ENCODE data around the gene CANX. TPM values are rescaled to one million over a fixed set of nuclear protein-coding genes. Genes with fewer than 3 reads are reported as not detected.

Gene CANX
- total and polyA plus RNA-seq, 7 donors: 58.3 to 278 (median 254) TPM

- Histone ChIP-seq H3K4me1 (peaks cover 0 to 11% (median 10%) of the 10 kb centered on the region in 4 donors), H3K9me3 (no peaks in the 10 kb centered on the region), H3K36me3 (peaks cover 9 to 53% (median 22%) of the 10 kb centered on the region in 4 donors), H3K27me3 (no peaks in the 10 kb centered on the region), H3K4me3 (no peak overlapping the region), H3K27ac (no peak overlapping the region)
- 88 to 91% methylated on average over 7 of the region's 7 CpGs for WGBS, 2 donors
- intact Hi-C loops (cut with DNase I): no loop called here
- peak; percentile 65 for DNase-seq
- TF ChIP-seq POLR2A (IDR thresholded peaks at IDR 0.05) (no peak), EP300 (IDR thresholded peaks at IDR 0.05) (no peak), POLR2AphosphoS5 (IDR thresholded peaks at IDR 0.05) (no peak), CTCF (IDR thresholded peaks at IDR 0.05) (no peak)
These were observed 81.6 kb downstream of the CANX start for GRCh38 chr5:179780362-179780761.

Other genes with a start within 250 kb of the CANX start
- 10 to 100 TPM; 29.8 to 79.8 (median 45.9) TPM for gene RUFY1, start 148.4 kb upstream of the CANX start, total RNA-seq
- gene RUFY1, start 148.4 kb upstream of the CANX start, polyA plus RNA-seq: 10 to 100 TPM; 28.9 to 34.2 (median 32.7) TPM
- gene HNRNPH1, start 75.3 kb upstream of the CANX start, total RNA-seq: 100 to 1,000 TPM; 264 to 495 (median 312) TPM
- 100 to 1,000 TPM in 1 of 3 donors, 10 to 100 TPM in 2; 63.8 to 255 (median 73.3) TPM for gene HNRNPH1, start 75.3 kb upstream of the CANX start, polyA plus RNA-seq
- under 1 TPM in 1 of 4 donors, not detected in 3; 0.66 TPM for gene CBY3, start 17.9 kb upstream of the CANX start, total RNA-seq
- under 1 TPM in 1 of 3 donors, not detected in 2; 0.13 TPM for gene CBY3, start 17.9 kb upstream of the CANX start, polyA plus RNA-seq
- 10 to 100 TPM; 18.1 to 30.2 (median 25.9) TPM for gene MAML1, start 33.9 kb downstream of the CANX start, total RNA-seq
- gene MAML1, start 33.9 kb downstream of the CANX start, polyA plus RNA-seq: 10 to 100 TPM in 1 of 3 donors, 1 to 10 TPM in 2; 7.2 to 15.8 (median 8.1) TPM
- 1 to 10 TPM; 1.5 to 6.1 (median 5.4) TPM for gene LTC4S, start 95.0 kb downstream of the CANX start, total RNA-seq
- gene LTC4S, start 95.0 kb downstream of the CANX start, polyA plus RNA-seq: 1 to 10 TPM in 2 of 3 donors, not detected in 1; 2.6 to 3.6 TPM
- gene MGAT4B, start 107.9 kb downstream of the CANX start, total RNA-seq: 10 to 100 TPM; 27.8 to 56.8 (median 31.5) TPM
- 100 to 1,000 TPM; 184 to 241 (median 232) TPM for gene MGAT4B, start 107.9 kb downstream of the CANX start, polyA plus RNA-seq
- gene SQSTM1, start 121.9 kb downstream of the CANX start, total RNA-seq: 100 to 1,000 TPM; 287 to 443 (median 386) TPM
- 100 to 1,000 TPM; 168 to 301 (median 203) TPM for gene SQSTM1, start 121.9 kb downstream of the CANX start, polyA plus RNA-seq
- 10 to 100 TPM; 30.7 to 59.8 (median 34.5) TPM for gene MRNIP, start 159.8 kb downstream of the CANX start, total RNA-seq
- 10 to 100 TPM in 2 of 3 donors, 1 to 10 TPM in 1; 8.3 to 20.3 (median 11.4) TPM for gene MRNIP, start 159.8 kb downstream of the CANX start, polyA plus RNA-seq
- gene TBC1D9B, start 208.9 kb downstream of the CANX start, total RNA-seq: 1,000 to 10,000 TPM in 2 of 4 donors, 100 to 1,000 TPM in 2; 291 to 1,545 (median 1,005) TPM
- 10 to 100 TPM; 35.4 to 83.4 (median 36.8) TPM for gene TBC1D9B, start 208.9 kb downstream of the CANX start, polyA plus RNA-seq

Measured in sigmoid colon (tissue), 7 donors.